ENCODE measurements around the gene TRIM14.

TRIM14 gene

GRCh38 chr9:98066235-98066634 is 52.8 kb downstream of the TRIM14 start:
- DNase-seq (ENCODE audit: low read depth, low spot score): no peak
- no peak overlapping the region for H3K4me3 ChIP-seq (ENCODE audit: low read length)

GRCh38 chr9:98064623-98065392 is 54.2 kb downstream of the TRIM14 start:
- no peak overlapping the region for H3K4me3 ChIP-seq (ENCODE audit: low read length)
- no peak for DNase-seq (ENCODE audit: low read depth, low spot score)

- no peak for DNase-seq (ENCODE audit: low read depth, low spot score)
Observed at GRCh38 chr9:98062161-98062560, 56.9 kb downstream of the TRIM14 start.

GRCh38 chr9:98057138-98057799 is 61.8 kb downstream of the TRIM14 start:
- peak overlapping the region; percentile 80 for H3K4me3 ChIP-seq (ENCODE audit: low read length)
- no peak for DNase-seq (ENCODE audit: low read depth, low spot score)

More at GRCh38 chr9:98062161-98062560, 56.9 kb downstream of the TRIM14 start:
- H3K4me3 ChIP-seq (ENCODE audit: low read length): no peak overlapping the region

- peak within 1 kb of the TSS; percentile 80 for H3K4me3 ChIP-seq (ENCODE audit: low read length)
- peak; percentile 65 for DNase-seq (ENCODE audit: low read depth, low spot score)
Observed at GRCh38 chr9:98056269-98057137, 62.5 kb downstream of the TRIM14 start, which contains the start of gene NANS. Gene NANS (plus strand): TSS chr9:98056732. CDS start chr9:98056809, 77 bp downstream.

GRCh38 chr9:98054376-98054951 is 64.6 kb downstream of the TRIM14 start:
- H3K4me3 ChIP-seq (ENCODE audit: low read length): no peak overlapping the region
- DNase-seq (ENCODE audit: low read depth, low spot score): no peak

- no peak overlapping the region for H3K4me3 ChIP-seq (ENCODE audit: low read length)
- DNase-seq (ENCODE audit: low read depth, low spot score): no peak
Observed at GRCh38 chr9:98050351-98050750, 68.7 kb downstream of the TRIM14 start.

- no peak overlapping the region for H3K4me3 ChIP-seq (ENCODE audit: low read length)
- DNase-seq (ENCODE audit: low read depth, low spot score): no peak
Observed at GRCh38 chr9:98049288-98050072, 69.5 kb downstream of the TRIM14 start.

- no peak for DNase-seq (ENCODE audit: low read depth, low spot score)
- H3K4me3 ChIP-seq (ENCODE audit: low read length): no peak overlapping the region
Observed at GRCh38 chr9:98047002-98047401, 72.0 kb downstream of the TRIM14 start.

GRCh38 chr9:98046180-98046543 is 72.9 kb downstream of the TRIM14 start:
- no peak for DNase-seq (ENCODE audit: low read depth, low spot score)
- H3K4me3 ChIP-seq (ENCODE audit: low read length): peak overlapping the region; percentile 78

- peak overlapping the region; percentile 78 for H3K4me3 ChIP-seq (ENCODE audit: low read length)
- DNase-seq (ENCODE audit: low read depth, low spot score): peak; percentile 90
Observed at GRCh38 chr9:98045234-98046179, 73.5 kb downstream of the TRIM14 start.

- H3K4me3 ChIP-seq (ENCODE audit: low read length): no peak overlapping the region
- DNase-seq (ENCODE audit: low read depth, low spot score): no peak
Observed at GRCh38 chr9:98043915-98044314, 75.1 kb downstream of the TRIM14 start.

- no peak overlapping the region for H3K4me3 ChIP-seq (ENCODE audit: low read length)
- DNase-seq (ENCODE audit: low read depth, low spot score): no peak
Observed at GRCh38 chr9:98040212-98040611, 78.8 kb downstream of the TRIM14 start.

- no peak overlapping the region for H3K4me3 ChIP-seq (ENCODE audit: low read length)
- DNase-seq (ENCODE audit: low read depth, low spot score): no peak
Observed at GRCh38 chr9:98039607-98040017, 79.4 kb downstream of the TRIM14 start.

GRCh38 chr9:98038958-98039357 is 80.1 kb downstream of the TRIM14 start:
- no peak overlapping the region for H3K4me3 ChIP-seq (ENCODE audit: low read length)
- DNase-seq (ENCODE audit: low read depth, low spot score): peak; percentile 37

GRCh38 chr9:98037357-98037756 is 81.7 kb downstream of the TRIM14 start:
- DNase-seq (ENCODE audit: low read depth, low spot score): no peak
- no peak overlapping the region for H3K4me3 ChIP-seq (ENCODE audit: low read length)
